Measurements from ENCODE around the gene CTXN1.

- TF ChIP-seq NFRKB (IDR thresholded peaks at IDR 0.05) = no peak
- TF ChIP-seq HDGF (IDR thresholded peaks at IDR 0.05; ENCODE audit: borderline replicate concordance) = peak; percentile 44; the same call in 1 of the 2 replicates
These were observed 44.9 kb upstream of the CTXN1 start for GRCh38 chr19:7970716-7971448.
